C1 segment of cervical spinal cord (tissue), 14 donors: ENCODE results near the gene KLF11.
"Not testable (repeated sequence)": the region's sequence is repeated elsewhere in the genome, so short reads cannot be mapped to it uniquely, and the experiment has no call there.

Experiments used
- DNase-seq, 14 donors: peaks; one replicate each; lab custom pipeline; 2025; lab: John Stamatoyannopoulos, UW

The KLF11 gene

DNA sequence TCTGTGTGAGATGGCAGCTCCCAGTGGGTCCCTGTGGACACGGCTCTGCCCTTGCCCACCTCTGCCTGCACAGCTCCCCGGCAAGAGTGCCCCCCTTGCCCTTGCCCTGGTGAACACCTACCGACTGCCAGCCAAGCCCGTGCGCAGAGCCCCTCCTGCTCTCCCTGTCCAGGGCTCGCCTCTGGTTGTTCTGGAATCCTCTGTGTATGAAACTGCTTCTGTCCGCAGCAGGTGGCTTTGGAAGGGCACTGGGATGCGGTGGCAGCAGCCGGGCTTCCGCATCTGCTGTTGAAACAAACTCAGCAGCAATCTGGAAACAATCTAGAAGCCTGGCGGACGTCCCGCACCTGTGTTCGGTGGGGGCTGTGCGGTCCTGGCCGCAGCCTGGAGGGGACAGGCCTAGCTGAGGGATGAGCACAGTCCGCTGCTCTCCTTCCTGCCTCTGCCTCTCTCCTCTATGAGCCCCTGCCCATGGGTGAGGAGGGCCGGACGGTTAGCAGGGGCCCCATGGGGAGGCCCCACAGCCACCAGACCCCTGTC is 34.0 kb upstream of the KLF11 start:
- DNase-seq = no peak

- peak in 4 of 14 donors; percentile 21 to 54 (median 40) for DNase-seq
These were observed 33.3 kb upstream of the KLF11 start for GRCh38 chr2:10009811-10010781.

GRCh38 chr2:10010861-10011605 is 32.3 kb upstream of the KLF11 start:
- not testable (repeated sequence) for DNase-seq

- DNase-seq = not testable (repeated sequence)
These were observed 31.6 kb upstream of the KLF11 start for GRCh38 chr2:10011606-10012325.

- not testable (repeated sequence) for DNase-seq
These were observed 30.9 kb upstream of the KLF11 start for GRCh38 chr2:10012366-10012962.

- DNase-seq = no peak
These were observed 30.3 kb upstream of the KLF11 start for GRCh38 chr2:10012963-10013461.

DNA sequence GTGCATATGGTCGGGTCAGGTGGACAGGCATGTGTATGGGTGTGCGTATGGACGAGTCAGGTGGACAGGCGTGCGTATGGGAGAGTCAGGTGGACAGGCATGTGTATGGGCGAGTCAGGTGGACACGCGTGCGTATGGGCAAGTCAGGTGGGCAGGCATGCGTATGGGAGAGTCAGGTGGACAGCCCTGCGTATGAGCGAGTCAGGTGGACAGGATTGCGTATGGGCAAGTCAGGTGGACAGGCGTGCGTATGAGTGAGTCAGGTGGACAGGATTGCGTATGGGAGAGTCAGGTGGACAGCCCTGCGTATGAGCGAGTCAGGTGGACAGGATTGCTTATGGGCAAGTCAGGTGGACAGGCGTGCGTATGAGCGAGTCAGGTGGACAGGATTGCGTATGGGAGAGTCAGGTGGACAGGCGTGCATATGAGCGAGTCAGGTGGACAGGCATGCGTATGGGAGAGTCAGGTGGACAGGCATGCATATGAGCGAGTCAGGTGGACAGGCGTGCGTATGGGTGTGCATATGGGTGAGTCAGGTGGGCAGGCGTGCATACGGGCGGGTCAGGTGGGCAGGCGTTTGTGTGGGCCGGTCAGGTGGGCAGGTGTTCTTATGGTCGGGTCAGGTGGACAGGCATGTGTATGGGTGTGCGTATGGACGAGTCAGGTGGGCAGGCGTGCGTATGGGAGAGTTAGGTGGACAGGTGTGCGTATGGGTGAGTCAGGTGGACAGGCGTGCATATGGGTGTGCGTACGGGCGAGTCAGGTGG is 29.5 kb upstream of the KLF11 start:
- DNase-seq = not testable (repeated sequence)

- no peak for DNase-seq
These were observed 28.7 kb upstream of the KLF11 start for GRCh38 chr2:10014418-10015190.

GRCh38 chr2:10015376-10015989 is 27.9 kb upstream of the KLF11 start:
- not testable (repeated sequence) for DNase-seq

DNA sequence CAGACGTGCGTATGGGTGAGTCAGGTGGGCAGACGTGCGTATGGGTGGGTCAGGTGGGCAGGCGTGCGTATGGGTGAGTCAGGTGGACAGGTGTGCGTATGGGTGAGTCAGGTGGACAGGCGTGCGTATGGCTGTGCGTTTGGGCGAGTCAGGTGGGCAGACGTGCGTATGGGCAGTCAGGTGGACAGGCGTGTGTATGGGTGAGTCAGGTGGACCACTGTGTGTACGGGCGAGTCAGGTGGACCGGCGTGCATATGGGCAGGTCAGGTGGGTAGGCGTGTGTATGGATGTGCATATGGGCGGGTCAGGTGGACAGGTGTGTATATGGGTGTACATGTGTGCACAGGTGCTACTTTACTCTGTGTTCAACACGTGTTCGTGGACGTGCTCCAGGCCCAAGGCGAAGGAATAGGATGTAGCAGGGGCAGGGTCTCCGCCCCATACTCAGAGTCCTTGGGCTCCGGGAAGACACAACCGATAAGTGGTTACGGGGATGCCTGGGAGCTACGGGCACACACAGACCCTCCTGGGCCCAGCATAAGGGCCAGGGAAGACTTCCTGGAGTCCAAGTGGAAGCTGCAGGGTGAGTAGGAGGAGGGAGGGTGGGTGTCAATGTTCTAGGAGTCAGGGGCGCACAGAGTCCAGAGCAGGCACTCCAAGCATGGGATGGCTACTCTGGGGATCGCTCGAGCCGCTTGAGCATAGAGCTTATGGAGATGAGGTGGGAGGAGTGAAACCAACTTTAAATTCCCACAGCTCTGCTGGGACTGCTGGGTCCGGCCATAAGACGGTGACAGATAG is 27.1 kb upstream of the KLF11 start:
- DNase-seq = no peak

GRCh38 chr2:10016802-10017258 is 26.5 kb upstream of the KLF11 start:
- no peak for DNase-seq

- no peak for DNase-seq
These were observed 25.9 kb upstream of the KLF11 start for GRCh38 chr2:10017313-10017941.

DNA sequence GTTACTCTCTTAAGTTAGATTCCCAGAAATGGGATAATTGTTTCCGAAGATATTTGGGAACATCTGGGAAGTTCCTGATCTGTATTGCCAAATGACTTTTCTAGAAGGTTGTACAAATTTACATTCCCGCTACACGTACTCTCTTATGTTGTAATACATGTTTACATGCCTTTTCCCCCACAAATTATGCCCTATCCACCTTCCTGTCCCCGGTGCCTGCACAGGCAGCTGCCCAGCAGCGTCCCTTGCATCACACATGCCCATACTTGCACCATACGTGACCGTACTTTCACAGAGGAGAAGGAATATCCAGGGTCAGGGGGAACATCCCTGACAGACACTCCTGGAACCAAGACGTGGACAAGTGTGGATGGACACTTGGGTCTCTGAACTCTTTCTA is 24.2 kb upstream of the KLF11 start:
- DNase-seq = no peak

DNA sequence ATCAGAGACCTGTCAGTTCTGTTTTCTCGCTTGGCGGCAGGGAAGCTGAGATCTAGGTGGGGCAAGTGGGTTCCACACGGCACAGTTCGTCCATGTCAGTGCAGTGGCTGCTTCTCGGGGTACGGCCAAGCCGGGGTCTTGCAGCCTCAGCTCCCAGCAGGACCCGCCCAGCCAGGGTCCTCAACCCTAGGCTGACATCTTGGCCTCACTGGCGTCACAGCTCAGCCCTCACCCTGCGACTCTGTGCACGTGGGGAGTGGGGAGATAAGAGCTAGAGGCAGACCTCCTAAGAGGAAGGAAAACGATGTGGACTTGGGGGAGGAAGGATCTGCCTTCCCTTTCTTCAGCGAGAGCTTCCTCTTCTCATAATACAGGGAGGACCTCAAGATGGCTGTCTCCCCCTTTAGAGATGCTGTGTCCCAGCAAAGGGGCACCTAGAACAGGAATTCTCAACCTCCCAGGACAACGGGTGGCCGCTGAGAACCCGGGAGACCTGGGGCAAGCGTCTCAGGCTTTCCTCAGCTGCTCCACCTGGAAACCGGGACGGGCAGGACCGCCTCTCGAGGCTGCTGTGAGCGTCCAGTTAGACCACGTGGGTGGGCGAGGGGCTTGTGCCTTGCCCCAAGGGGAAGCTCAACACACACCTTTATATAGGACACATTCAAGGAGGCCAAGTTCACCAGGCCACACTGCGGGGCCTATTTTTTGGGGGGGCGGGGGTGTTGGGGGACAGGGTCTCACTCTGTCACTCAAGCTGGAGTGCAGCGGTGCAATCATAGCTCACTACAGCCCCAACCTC is 23.5 kb upstream of the KLF11 start:
- no peak for DNase-seq

- DNase-seq = no peak
These were observed 21.3 kb upstream of the KLF11 start for GRCh38 chr2:10022041-10022421.

- no peak for DNase-seq
These were observed 20.9 kb upstream of the KLF11 start for GRCh38 chr2:10022445-10022844.
